H1 (cell line): Measurements from ENCODE around the gene TSEN54. TPM values are rescaled to one million over a fixed set of nuclear protein-coding genes. Genes with fewer than 3 reads are reported as not detected.

Experiments used
- CTCF ChIA-PET: fragments of 300-600 bp; sonication (Branson Sonifier 250); formaldehyde crosslinking; loops from one replicate; lab custom pipeline; 2021; ENCODE audit not compliant: partially characterized antibody; lab: Charles Lee
- POLR2A ChIA-PET: fragments of 300-600 bp; sonication (Branson Sonifier 250); formaldehyde crosslinking; loops from one replicate; lab custom pipeline; 2021; ENCODE audit warnings: inconsistent platforms; ENCODE audit not compliant: partially characterized antibody; lab: Charles Lee
- DNase-seq, 2 experiments: peaks; one replicate each; pipeline versions ENCODE4 v3.0.0 to v3.0.0-alpha.2; 2010 to 2022; ENCODE audit warnings: low spot score in 2 of 2, low read depth in 1 of 2, mixed read lengths in 1 of 2
- FAIRE-seq: peaks from 2 replicates; lab custom pipeline; 2011; peaks lifted over from hg19 to GRCh38; lab: Jason Lieb, UNC
- H2AFZ ChIP-seq: 2 replicates; pipeline ENCODE4 v1.8.1; 2012; ENCODE audit warnings: low read length, inconsistent platforms
- H2AK5ac ChIP-seq: 2 replicates; pipeline ENCODE4 v1.6.1; 2013; ENCODE audit warnings: low read depth, low read length
- H2BK120ac ChIP-seq: replicated peaks from 2 replicates; pipeline ENCODE3; 2013; ENCODE audit warnings: low read depth, low read length, inconsistent platforms
- H2BK12ac ChIP-seq: 2 replicates; pipeline ENCODE4 v1.6.1; 2013; ENCODE audit warnings: low read depth, low read length
- H2BK15ac ChIP-seq: 2 replicates; pipeline ENCODE4 v1.6.1; 2013; ENCODE audit warnings: low read length
- H2BK20ac ChIP-seq: 2 replicates; pipeline ENCODE4 v1.6.1; 2013; ENCODE audit warnings: low read length
- H2BK5ac ChIP-seq: 2 replicates; pipeline ENCODE4 v1.6.1; 2013; ENCODE audit warnings: low read depth, low read length
- H3K14ac ChIP-seq: 2 replicates; pipeline ENCODE4 v1.6.1; 2013; ENCODE audit warnings: inconsistent platforms; ENCODE audit not compliant: insufficient read length
- H3K18ac ChIP-seq: 2 replicates; pipeline ENCODE4 v1.6.1; 2013; ENCODE audit warnings: low read length; ENCODE audit errors: extremely low read depth
- H3K23ac ChIP-seq: 2 replicates; pipeline ENCODE4 v1.6.1; 2013; ENCODE audit warnings: inconsistent platforms; ENCODE audit not compliant: insufficient read length
- H3K23me2 ChIP-seq: 2 replicates; pipeline ENCODE4 v1.6.1; 2013; ENCODE audit warnings: low read depth, low read length
- H3K27ac ChIP-seq: 2 replicates; pipeline ENCODE4 v1.6.1; 2011; ENCODE audit warnings: low read depth, low read length, inconsistent platforms
- H3K27me3 ChIP-seq, 4 experiments: replicated peaks in 1 of 4; 1 replicate in 1 of 4; 2 replicates in 3 of 4; pipeline versions ENCODE4 v1.6.1 to v1.8.1; 2011 to 2013; ENCODE audit warnings: low read length in 3 of 4, mild to moderate bottlenecking in 3 of 4, inconsistent platforms in 2 of 4, mixed read lengths in 2 of 4, moderate library complexity in 1 of 4; ENCODE audit not compliant: control insufficient read depth in 3 of 4, insufficient read depth in 3 of 4; ENCODE audit errors: extremely low read depth in 1 of 4
- H3K36me3 ChIP-seq, 4 experiments: 2 replicates each; pipeline versions ENCODE4 v1.6.1 to v1.8.1; 2011 to 2013; ENCODE audit warnings: mild to moderate bottlenecking in 4 of 4, low read length in 3 of 4, moderate library complexity in 2 of 4, control low read depth in 1 of 4, inconsistent platforms in 1 of 4; ENCODE audit not compliant: insufficient read depth in 4 of 4, control insufficient read depth in 2 of 4
- H3K4ac ChIP-seq: replicated peaks from 2 replicates; pipeline ENCODE3; 2013; ENCODE audit warnings: low read length, low read depth, mixed read lengths, inconsistent platforms; ENCODE audit not compliant: insufficient read length
- H3K4me1 ChIP-seq, 4 experiments: replicated peaks in 1 of 4; 1 replicate in 1 of 4; 2 replicates in 3 of 4; pipeline versions ENCODE4 v1.6.1 to v1.8.1; 2011 to 2013; ENCODE audit warnings: low read length in 3 of 4, inconsistent platforms in 2 of 4, mixed read lengths in 1 of 4; ENCODE audit not compliant: insufficient read depth in 4 of 4, control insufficient read depth in 3 of 4
- H3K4me2 ChIP-seq, 2 experiments: 2 replicates each; pipeline versions ENCODE4 v1.6.1 to v1.8.1; 2011 to 2013; ENCODE audit warnings: low read depth in 2 of 2, low read length in 2 of 2, control low read depth in 1 of 2, inconsistent platforms in 1 of 2, mild to moderate bottlenecking in 1 of 2; ENCODE audit not compliant: insufficient read depth in 1 of 2
- H3K4me3 ChIP-seq, 4 experiments: fragments of 200-600, 300-600 bp in 1 of 4; sonication (generic), shearing (Covaris generic), sonication (Bioruptor Twin) in 1 of 4; 2 replicates each; pipeline versions ENCODE4 v1.5.1 to v1.8.1; 2011 to 2016; ENCODE audit warnings: low read length in 4 of 4, low read depth in 3 of 4, control low read depth in 2 of 4, inconsistent platforms in 2 of 4, mild to moderate bottlenecking in 2 of 4, mixed read lengths in 1 of 4, moderate library complexity in 1 of 4; ENCODE audit not compliant: insufficient read depth in 2 of 4; ENCODE audit errors: extremely low read depth in 1 of 4
- H3K56ac ChIP-seq: replicated peaks from 2 replicates; pipeline ENCODE3; 2013; ENCODE audit warnings: low read depth, mild to moderate bottlenecking, mixed read lengths, low read length, inconsistent platforms; ENCODE audit not compliant: insufficient read length
- H3K79me1 ChIP-seq: 2 replicates; pipeline ENCODE4 v1.6.1; 2013; ENCODE audit warnings: low read depth, low read length, control low read depth
- H3K79me2 ChIP-seq, 2 experiments: 2 replicates each; pipeline versions ENCODE4 v1.6.1 to v1.8.1; 2012 to 2013; ENCODE audit warnings: low read length in 2 of 2, mild to moderate bottlenecking in 2 of 2, inconsistent platforms in 1 of 2; ENCODE audit not compliant: insufficient read depth in 2 of 2, control insufficient read depth in 1 of 2
- H3K9ac ChIP-seq, 4 experiments: replicated peaks in 1 of 4; 1 replicate in 1 of 4; 2 replicates in 3 of 4; pipeline versions ENCODE4 v1.6.1 to v1.8.1; 2011 to 2013; ENCODE audit warnings: low read depth in 3 of 4, low read length in 3 of 4, control low read depth in 2 of 4, mild to moderate bottlenecking in 2 of 4, moderate library complexity in 2 of 4, inconsistent platforms in 1 of 4; ENCODE audit errors: extremely low read depth in 1 of 4
- H3K9me3 ChIP-seq, 2 experiments: 2 replicates each; pipeline versions ENCODE4 v1.6.1 to v1.8.1; 2012 to 2013; ENCODE audit warnings: mild to moderate bottlenecking in 2 of 2, moderate library complexity in 2 of 2, control low read depth in 1 of 2, inconsistent platforms in 1 of 2, low read depth in 1 of 2, low read length in 1 of 2, mixed read lengths in 1 of 2; ENCODE audit not compliant: insufficient read depth in 2 of 2
- H4K20me1 ChIP-seq, 2 experiments: replicated peaks in 1 of 2; 2 replicates each; pipeline versions ENCODE3 to v1.8.1; 2011 to 2013; ENCODE audit warnings: inconsistent platforms in 2 of 2, low read length in 2 of 2, mild to moderate bottlenecking in 1 of 2; ENCODE audit not compliant: insufficient read depth in 2 of 2, control insufficient read depth in 1 of 2
- H4K5ac ChIP-seq: 2 replicates; pipeline ENCODE4 v1.6.1; 2013; ENCODE audit warnings: low read length, low read depth, mixed read lengths, inconsistent platforms; ENCODE audit not compliant: insufficient read length
- H4K8ac ChIP-seq: 2 replicates; pipeline ENCODE4 v1.8.0; 2013; ENCODE audit warnings: mild to moderate bottlenecking, moderate library complexity, low read length, inconsistent platforms; ENCODE audit not compliant: insufficient read depth; ENCODE audit errors: extremely low read depth
- H4K91ac ChIP-seq: replicated peaks from 2 replicates; pipeline ENCODE3; 2013; ENCODE audit warnings: low read length, mixed read lengths, inconsistent platforms; ENCODE audit not compliant: insufficient read length
- ATF3 ChIP-seq: IDR thresholded peaks from 2 replicates; pipeline ENCODE4 v1.6.1; 2011; ENCODE audit warnings: low read depth, mild to moderate bottlenecking, low read length; ENCODE audit not compliant: insufficient read depth
- KDM1A ChIP-seq: fragments of 200-600, 300-600 bp; sonication (generic); IDR thresholded peaks from 2 replicates; pipeline ENCODE4 v1.7.1; 2016; ENCODE audit warnings: mild to moderate bottlenecking, low read length, borderline replicate concordance
- KDM4A ChIP-seq: IDR thresholded peaks from one replicate; pipeline ENCODE4 v1.7.1; 2012; ENCODE audit warnings: low read depth, mild to moderate bottlenecking, moderate library complexity, low read length, inconsistent platforms; ENCODE audit not compliant: severe bottlenecking
- WGBS, 2 experiments: shearing (Covaris generic) in 1 of 2; methylation state at CpG; one replicate each; pipeline versions ENCODE4 v1.1.6 to v1.1.7; 2013 to 2015; ENCODE audit warnings: low lambda C conversion rate in 2 of 2, mixed read lengths in 2 of 2, inconsistent platforms in 1 of 2, low coverage in 1 of 2, missing lambda C conversion rate in 1 of 2; ENCODE audit not compliant: insufficient replicate concordance in 2 of 2, insufficient coverage in 1 of 2, insufficient read length in 1 of 2; ENCODE audit errors: extremely low coverage in 1 of 2, missing lambda C conversion rate in 1 of 2; 5-methylcytosine and 5-hydroxymethylcytosine counted together
- polyA plus RNA-seq, 7 experiments: library from polyadenylated mRNA; depleted of rRNA in 3 of 7; stranded (reverse) in 5 of 7; unstranded in 2 of 7; fragments of >200 nt in 5 of 7; fragments of 200-250 nt in 2 of 7; gene quantifications; 1 replicate in 5 of 7; 2 replicates in 1 of 7; 4 replicates in 1 of 7; pipeline versions ENCODE4 v1.2.1 to v1.2.3, GENCODE V29; 2011 to 2013; ENCODE audit warnings: missing spikeins in 2 of 7, mixed read lengths in 2 of 7
- total RNA-seq: library from RNA; stranded (reverse); fragmentation: NEBNext Ultra II Directional; extraction: Animal tissue kit (Norgen Biotek cat#: 25700); gene quantifications from 2 replicates; pipeline ENCODE4 v1.2.1, GENCODE V29; 2021
- TF ChIP-seq, protein P1 (sequence below): IDR thresholded peaks from 2 replicates; pipeline ENCODE4 v1.6.1; 2011; ENCODE audit warnings: low read length, improper control_type of control experiment

Gene TSEN54
- total and polyA plus RNA-seq, 2 of the 8 experiments (the other 6 are each of a cell fraction or from before 2014, with no cell fraction given): 43.6 to 60.3 TPM

- H4K91ac ChIP-seq: no peak overlapping the region
- H2BK5ac ChIP-seq: no peak overlapping the region; the same call in 1 of the 2 replicates
- H3K27ac ChIP-seq: no peak overlapping the region
- H3K56ac ChIP-seq: no peak overlapping the region
- peaks cover 0 to 2% of the 10 kb centered on the region in 2 experiments for H4K20me1 ChIP-seq
- no peak overlapping the region for H3K18ac ChIP-seq
- no peak overlapping the region for H3K23ac ChIP-seq
- no peak overlapping the region for H2AK5ac ChIP-seq
- FAIRE-seq (no peak), DNase-seq (no peak)
- no peaks in the 10 kb centered on the region for H3K9me3 ChIP-seq
- H2BK15ac ChIP-seq: peak overlapping the region; percentile 46; the same call in 1 of the 2 replicates
- H4K5ac ChIP-seq: no peak overlapping the region
- no peaks in the 10 kb centered on the region for H3K23me2 ChIP-seq
- no peak overlapping the region for H2AFZ ChIP-seq
- no peaks in the 10 kb centered on the region for H3K27me3 ChIP-seq
- H3K79me1 ChIP-seq: no peaks in the 10 kb centered on the region; the same call in 1 of the 2 replicates
- 86% methylated on average over 6 of the region's 6 CpGs; no CpG with 5 or more reads in 1 of the 2 experiments for WGBS, 2 experiments
- peaks cover 0 to 4% (median 0%) of the 10 kb centered on the region in 4 experiments; a peak in 1 of 8 replicates for H3K36me3 ChIP-seq
- TF ChIP-seq, protein P1, sequence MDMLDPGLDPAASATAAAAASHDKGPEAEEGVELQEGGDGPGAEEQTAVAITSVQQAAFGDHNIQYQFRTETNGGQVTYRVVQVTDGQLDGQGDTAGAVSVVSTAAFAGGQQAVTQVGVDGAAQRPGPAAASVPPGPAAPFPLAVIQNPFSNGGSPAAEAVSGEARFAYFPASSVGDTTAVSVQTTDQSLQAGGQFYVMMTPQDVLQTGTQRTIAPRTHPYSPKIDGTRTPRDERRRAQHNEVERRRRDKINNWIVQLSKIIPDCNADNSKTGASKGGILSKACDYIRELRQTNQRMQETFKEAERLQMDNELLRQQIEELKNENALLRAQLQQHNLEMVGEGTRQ: no peak
- TF ChIP-seq KDM4A: no peak
- no peak for TF ChIP-seq KDM1A
- TF ChIP-seq ATF3: no peak
- H3K9ac ChIP-seq: no peak overlapping the region
- no peak overlapping the region for H2BK20ac ChIP-seq
- no peak overlapping the region for H3K14ac ChIP-seq
- ChIA-PET POLR2A (no interaction called here), CTCF (interaction anchor here (0.6 to 5.6 kb wide), 8 partner anchors 10 to 646 kb away, joined by 3 to 31 read pairs (median 4); no protein-coding TSS in a partner anchor)
- no peak overlapping the region for H3K4me2 ChIP-seq
- no peak overlapping the region for H3K4me3 ChIP-seq
- no peak overlapping the region for H2BK12ac ChIP-seq
- no peak overlapping the region for H4K8ac ChIP-seq
- no peak overlapping the region for H2BK120ac ChIP-seq
- H3K4ac ChIP-seq: no peak overlapping the region
- peaks cover 0 to 7% (median under 1%) of the 10 kb centered on the region in 4 experiments; a peak in 4 of 7 replicates for H3K4me1 ChIP-seq
- H3K79me2 ChIP-seq: no peaks in the 10 kb centered on the region
Observed at GRCh38 chr17:75480281-75480680, 36.0 kb upstream of the TSEN54 start.
